Cardiac fibroblast (primary cell): ENCODE results near the gene KCNE4.
A peak's percentile ranks its signal among the peaks of the same experiment; 100 is the strongest.

Experiments
- DNase-seq, 2 donors: peaks; one replicate each; pipeline versions ENCODE4 v3.0.0 to v3.0.0-alpha.2; 2010; ENCODE audit warnings: low read depth in 2 of 2
- H3K4me3 ChIP-seq, 2 donors: replicated peaks in 1 of 2; 1 replicate in 1 of 2; 2 replicates in 1 of 2; pipeline ENCODE4 v1.5.1; 2011; ENCODE audit warnings: low read depth in 2 of 2, low read length in 2 of 2, mild to moderate bottlenecking in 2 of 2, moderate library complexity in 1 of 2
- CTCF ChIP-seq: IDR thresholded peaks from one replicate; pipeline ENCODE4 v1.5.1; 2011; ENCODE audit warnings: low read depth, mild to moderate bottlenecking, low read length, inconsistent platforms

KCNE4 gene

DNA sequence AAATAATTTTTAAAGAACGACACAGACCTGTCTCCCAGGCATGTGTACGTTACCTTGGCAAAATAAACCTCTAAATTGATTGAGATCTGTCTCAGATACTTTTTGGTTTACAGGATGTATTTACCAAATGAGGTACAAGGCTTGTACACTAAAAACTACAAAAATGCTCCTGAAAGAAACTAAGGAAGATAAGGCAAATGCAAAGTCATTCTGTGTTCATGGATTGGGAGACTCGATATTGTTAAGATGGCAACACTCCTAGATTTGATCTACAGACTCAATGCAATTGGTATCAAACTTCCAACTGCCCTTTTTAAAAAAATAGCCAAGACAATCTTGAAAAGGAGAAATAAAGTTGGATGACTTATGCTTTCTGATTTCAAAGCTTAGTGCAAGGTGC is 11.5 kb upstream of the KCNE4 start:
- H3K4me3 ChIP-seq = no peak overlapping the region
- no peak for TF ChIP-seq CTCF
- DNase-seq = no peak

DNA sequence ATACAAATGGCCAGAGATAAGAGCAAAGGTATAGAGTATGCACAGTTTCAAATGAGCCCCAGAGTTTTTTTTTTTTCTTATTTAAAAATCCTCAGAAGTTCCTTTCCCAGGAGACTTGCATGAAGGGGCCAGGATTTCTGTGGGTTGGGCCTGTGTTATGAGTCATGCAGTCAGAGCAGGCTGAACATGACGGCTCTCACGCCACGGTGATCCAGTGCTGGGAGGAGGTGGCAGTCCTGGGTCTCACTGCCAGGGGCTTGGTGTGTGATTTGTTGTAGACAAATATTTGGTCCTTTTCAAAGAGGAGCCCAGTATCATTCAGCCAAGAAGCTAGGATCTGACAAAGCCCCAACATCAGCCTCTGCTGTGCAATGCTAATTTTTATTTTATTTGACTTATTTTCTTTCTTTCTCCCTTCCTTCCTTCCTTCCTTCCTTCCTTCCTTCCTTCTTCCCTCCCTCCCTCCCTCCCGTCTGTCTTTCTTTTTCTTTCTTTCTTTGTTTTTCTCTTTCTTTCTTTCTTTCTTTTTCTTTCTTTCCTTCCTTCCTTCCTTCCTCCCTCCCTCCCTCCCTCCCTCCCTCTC is 10.4 kb upstream of the KCNE4 start:
- peak; percentile 96 to 98 for DNase-seq
- no peak for TF ChIP-seq CTCF
- no peak overlapping the region for H3K4me3 ChIP-seq

GRCh38 chr2:223042284-223042683 is 9.7 kb upstream of the KCNE4 start:
- H3K4me3 ChIP-seq = no peak overlapping the region
- DNase-seq = no peak
- TF ChIP-seq CTCF = no peak

GRCh38 chr2:223042704-223043118 is 9.3 kb upstream of the KCNE4 start:
- H3K4me3 ChIP-seq = no peak overlapping the region
- peak in 1 of 2 donors; percentile 56 for DNase-seq
- no peak for TF ChIP-seq CTCF

DNA sequence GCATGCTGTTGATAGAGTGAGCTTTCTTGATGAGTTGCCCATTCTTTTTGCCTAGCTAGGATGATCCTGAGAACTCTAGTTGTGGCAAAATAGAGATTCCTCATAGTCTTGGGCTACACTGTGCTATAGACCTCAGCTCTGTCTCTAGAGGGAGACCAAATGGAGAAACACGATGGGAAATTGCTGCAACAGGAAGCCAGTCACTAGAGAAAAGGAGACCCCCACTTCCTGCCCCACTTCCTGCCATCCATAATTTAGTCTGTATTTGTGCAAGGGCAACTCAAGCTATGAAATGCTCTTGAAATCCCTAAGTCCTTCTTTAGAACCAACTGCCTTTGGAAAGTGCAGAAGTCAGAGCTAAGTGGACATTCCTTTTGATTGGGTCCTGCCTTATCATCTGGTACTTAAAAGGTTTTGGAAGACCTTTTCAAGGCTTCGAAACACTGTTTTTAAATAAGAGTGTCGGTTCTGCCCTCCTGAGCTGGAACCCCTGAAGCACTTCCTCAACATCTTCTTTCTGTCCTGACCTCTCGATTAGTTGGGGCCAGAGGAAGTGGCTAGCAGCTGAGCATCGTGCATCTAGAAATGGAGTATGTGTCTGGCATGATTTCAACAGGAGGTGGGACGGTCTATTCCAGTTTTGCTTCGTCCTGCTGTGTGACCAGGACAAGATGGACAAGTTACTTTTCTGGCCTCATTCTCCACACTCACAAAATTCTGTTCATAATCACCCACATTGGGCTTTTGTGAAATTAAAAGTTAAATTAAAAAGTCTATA is 8.6 kb upstream of the KCNE4 start:
- peak in 1 of 2 donors; percentile 20 for DNase-seq
- H3K4me3 ChIP-seq = no peak overlapping the region
- TF ChIP-seq CTCF = no peak

DNA sequence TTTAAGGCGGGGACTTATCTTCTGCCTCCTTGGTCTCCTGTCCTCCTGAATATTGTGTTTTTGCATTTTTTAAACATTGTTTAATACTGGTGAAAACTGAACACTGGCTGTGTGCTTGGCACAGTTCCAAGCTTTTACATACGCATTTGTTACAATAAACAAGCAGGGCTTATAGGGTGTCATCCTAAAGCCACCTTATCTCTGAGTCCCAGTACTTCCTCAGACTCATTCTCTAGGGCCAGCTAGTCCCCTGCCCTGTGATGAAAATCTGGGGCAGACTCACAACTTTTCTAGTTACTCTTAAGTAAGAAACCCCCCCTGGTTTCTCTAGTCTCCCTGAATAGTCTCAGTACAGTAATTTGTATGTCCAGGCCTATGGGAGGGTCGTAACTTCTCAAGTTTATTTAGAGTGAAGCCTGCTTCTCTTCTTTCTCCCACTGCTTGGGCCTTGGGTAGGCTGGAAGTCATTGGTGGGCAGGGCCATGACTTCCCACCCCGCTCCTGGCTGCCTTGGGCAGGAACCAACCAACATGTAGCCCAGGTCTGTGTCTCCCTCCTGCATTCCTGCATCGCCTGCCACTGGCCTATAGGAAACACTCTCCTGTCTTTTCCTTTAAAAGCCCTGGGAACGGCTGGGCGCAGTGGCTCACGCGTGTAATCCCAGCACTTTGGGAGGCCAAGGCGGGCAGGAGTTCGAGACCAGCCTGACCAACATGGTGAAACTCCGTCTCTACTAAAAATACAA is 7.7 kb upstream of the KCNE4 start:
- DNase-seq = peak in 1 of 2 donors; percentile 32
- no peak overlapping the region for H3K4me3 ChIP-seq
- no peak for TF ChIP-seq CTCF
